ENCODE measurements around the gene STX18.
"Not testable (repeated sequence)": the region's sequence is repeated elsewhere in the genome, so short reads cannot be mapped to it uniquely, and the experiment has no call there.

STX18 gene

GRCh38 chr4:4474476-4474875 lies 67.4 kb downstream of the STX18 start:
- DNase-seq, result no peak

DNA sequence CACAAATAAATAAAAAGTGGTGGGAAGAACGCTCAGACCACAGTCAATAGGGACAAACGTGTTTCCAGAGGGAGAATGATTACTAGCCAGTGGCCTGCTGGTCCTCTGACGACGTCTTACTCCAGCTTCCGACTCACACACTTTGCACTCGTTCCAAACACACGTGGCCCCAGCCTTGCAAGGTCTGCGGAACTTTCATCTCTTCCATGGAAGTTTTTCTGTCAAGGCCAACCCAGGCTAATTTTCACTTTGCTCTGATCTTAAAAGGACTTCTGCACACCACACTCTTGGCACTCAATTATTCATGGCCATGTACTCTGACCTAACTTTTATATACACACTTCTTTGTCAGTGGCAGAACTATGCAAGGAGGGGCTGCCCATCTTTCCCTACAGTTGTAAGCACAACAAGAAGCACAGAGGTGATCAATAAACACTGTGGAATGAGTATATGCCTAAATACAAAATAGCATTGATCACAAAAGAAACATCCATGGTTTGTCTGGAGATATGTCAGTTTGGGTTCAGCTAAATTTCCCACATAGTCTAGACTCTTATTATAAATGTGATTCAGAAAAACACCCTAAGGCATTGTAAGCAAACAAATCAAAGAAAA lies 69.4 kb downstream of the STX18 start:
- no peak for DNase-seq

DNA sequence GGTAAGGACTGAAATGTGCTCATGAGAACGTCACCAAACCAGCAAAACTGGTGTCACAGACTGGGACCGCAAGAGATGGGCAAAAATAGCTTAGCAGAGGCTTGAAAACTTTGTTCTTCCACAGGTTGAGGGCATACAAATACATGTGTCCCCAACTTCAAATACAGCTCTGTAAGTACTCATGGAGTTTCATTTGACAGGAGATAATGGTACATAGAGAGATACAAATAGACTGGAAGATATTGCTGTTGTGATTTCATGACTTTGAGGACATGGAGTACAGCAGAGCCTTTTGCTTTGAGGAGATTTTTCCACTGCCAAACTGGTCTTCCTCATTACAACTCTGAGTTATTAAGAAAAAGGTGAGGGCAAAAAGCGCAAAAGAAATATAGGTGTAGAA lies 70.7 kb downstream of the STX18 start:
- no peak for DNase-seq

GRCh38 chr4:4470208-4470607 lies 71.6 kb downstream of the STX18 start:
- no peak for DNase-seq

DNA sequence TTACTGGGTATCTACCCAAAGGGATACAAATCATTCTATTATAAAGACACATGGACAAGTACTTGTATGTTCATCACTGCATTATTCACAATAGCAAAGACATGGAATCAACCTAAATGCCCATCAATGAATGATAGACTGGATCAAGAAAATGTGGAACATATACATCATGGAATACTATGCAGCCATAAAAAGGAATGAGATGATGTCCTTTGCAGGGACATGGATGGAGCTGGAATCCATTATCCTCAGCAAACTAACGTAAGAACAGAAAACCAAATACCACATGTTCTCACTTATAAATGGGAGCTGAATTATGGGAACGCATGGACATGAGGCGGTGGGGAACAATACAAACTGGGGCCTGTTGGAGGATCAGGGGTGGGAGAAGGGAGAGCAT lies 76.6 kb downstream of the STX18 start:
- DNase-seq, result not testable (repeated sequence)

GRCh38 chr4:4462970-4463369 lies 78.9 kb downstream of the STX18 start:
- DNase-seq, result no peak

GRCh38 chr4:4461850-4462249 lies 80.0 kb downstream of the STX18 start:
- DNase-seq, result no peak

GRCh38 chr4:4461178-4461577 lies 80.7 kb downstream of the STX18 start:
- no peak for DNase-seq

DNA sequence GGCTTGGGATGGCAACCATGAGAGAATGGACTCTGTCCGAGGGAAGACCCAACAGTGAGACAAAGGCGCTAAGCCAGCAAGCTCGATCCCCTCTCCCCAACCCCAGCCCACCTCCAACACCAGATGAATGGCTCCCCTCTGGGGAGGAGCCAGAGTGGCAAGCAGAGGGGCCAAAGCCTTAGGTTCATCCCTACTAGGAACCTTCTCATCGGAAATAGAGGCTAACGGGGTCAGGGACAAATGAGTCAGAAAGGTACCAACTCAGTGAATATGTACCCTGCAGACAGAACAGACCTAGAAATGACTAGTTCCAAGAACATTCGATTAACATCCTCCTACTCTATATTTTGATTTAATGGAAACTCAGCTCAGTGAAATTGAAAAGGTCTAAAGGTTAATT lies 81.1 kb downstream of the STX18 start:
- DNase-seq, result no peak

- no peak for DNase-seq
These were observed 82.7 kb downstream of the STX18 start for GRCh38 chr4:4459181-4459580.

DNA sequence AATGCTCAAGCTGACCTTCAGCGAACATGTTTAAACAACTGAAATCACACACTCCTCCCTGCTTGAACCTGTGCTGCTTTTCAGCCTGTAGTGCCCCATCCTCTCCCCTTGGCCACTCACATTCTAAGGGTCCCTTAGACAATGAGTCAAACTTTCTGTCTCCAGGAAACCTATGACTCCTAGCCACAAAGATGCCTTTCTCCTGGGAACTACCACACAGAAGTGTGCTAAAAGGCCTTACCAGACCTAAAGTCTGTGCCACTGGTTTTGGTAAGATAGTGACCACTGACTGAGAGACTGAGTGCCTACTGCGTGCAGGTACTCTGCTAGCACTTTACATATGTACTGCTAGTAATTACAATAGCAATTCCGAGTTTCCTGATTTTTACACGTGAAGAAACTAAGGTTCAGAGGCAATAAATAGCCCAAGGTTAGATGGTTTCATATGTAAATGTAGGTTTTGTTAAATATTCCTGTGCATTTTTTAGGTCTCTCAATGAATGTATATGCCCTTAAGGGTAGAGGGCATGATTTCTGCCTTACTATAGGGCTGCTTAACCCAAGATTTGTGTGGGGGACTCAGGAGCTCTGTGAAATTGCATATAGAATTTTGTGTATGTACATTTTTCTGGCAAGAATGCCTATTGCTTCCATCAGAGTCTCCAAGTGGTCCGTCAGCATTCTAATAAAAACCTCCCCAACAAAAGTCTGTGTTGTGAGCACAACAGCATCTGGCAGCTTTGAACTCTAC lies 83.9 kb downstream of the STX18 start:
- no peak for DNase-seq

- no peak for DNase-seq
These were observed 84.9 kb downstream of the STX18 start for GRCh38 chr4:4456816-4457578.

DNA sequence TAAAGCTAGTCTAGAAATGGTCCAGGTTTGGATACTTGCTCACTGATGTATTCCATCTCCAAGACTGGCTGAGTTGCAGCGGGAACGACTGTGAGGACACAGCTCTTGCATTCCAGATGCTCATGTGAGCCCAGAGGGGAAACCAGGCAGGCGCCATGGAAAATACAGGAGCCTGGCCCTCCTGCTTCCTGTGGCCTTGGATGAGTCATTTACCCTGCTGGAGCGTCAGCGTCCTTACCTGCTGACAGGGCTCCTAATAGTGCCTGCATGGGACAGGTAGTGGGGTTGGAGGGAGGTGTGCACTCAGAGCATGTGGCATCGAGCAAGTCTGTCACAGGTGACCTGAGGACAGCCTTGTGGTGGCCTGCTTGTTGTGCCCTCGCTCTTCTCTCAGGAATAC lies 85.5 kb downstream of the STX18 start:
- no peak for DNase-seq

DNA sequence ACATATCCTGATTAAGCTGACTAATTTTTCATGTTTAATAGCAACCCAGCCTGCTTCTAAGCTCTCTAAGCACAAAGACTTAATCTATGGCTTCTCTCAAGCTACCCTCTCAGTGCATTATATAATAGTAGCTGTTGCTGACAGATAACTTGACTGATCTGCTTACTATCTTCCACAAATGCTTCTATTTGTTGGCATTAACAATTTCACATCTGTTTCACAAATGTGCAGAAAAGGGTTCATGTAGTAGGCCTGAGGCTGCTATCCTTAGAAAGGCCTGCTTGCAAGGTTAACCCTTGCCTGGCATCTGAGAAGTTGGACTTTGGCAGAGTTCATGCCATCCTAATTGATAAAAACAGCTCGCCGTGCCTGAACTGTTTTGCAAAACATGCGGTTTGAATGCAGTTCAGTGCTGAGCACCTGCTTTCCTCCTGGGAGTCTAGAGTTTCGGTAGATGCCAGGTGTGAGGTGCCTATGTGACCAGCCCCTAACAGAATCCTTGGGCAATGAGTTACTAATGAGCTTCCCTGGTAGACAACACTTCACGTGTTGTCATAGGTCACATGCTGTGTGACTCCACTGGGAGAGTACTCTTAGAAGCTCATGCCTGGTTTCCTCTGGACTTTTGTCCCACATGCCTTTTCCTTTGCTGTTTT lies 86.5 kb downstream of the STX18 start:
- DNase-seq, result no peak

GRCh38 chr4:4446434-4446833 lies 95.4 kb downstream of the STX18 start:
- DNase-seq, result no peak

- no peak for DNase-seq
These were observed 98.0 kb downstream of the STX18 start for GRCh38 chr4:4443821-4444220.

DNA sequence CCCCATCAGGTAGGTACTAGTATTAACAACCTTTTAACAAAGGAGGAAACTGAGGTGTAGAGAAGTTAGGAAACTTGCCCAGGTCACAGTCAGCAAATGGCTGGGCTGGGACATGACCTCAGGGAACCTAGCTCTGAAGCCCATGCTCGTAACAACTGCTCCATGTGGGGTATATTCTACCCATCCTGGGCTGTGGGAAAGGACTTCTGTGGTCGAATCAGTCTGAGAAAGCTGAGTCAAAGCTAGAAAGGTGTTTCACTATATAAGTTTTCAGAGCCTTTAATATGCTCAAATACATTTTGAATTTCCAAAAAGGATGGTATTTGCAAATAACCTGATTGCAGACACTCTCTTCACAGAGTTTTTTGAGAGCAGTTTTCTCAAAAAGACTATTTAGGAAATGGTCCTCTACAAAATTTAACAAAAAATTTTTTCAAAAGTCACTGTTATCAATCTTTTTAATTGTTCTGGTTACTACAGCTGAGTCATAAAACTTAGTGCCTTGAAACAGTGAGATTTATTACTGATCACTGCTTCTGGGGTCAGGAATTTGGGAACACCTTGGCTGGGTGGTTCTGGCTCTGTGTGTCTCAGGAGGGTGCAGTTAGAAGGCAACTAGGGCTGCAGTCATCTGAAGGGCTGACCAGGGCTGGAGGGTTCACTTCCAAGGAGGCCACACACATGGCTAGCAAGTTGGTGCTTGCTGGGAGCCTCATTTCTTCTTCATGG lies 101.4 kb downstream of the STX18 start:
- no peak for DNase-seq

GRCh38 chr4:4439782-4440181 lies 102.1 kb downstream of the STX18 start:
- DNase-seq, result no peak

DNA sequence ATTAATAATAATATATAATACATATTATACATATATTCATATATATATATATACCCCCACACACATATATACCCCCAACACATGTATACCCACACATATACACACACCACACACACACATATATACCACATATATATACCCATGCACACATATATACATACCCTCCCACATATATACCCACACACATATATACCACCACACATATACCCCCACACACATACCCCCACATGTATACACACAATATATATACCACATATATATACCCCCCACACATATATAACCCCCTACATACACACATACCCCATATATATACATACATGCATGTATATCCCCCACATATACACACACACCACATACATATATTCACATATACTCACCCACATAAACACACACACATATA lies 103.0 kb downstream of the STX18 start:
- DNase-seq, result no peak

GRCh38 chr4:4437798-4438470 lies 103.9 kb downstream of the STX18 start:
- DNase-seq, result no peak

- no peak for DNase-seq
These were observed 105.5 kb downstream of the STX18 start for GRCh38 chr4:4436244-4436823.

GRCh38 chr4:4433941-4434340 lies 107.9 kb downstream of the STX18 start:
- no peak for DNase-seq
